Astrocyte of the spinal cord (primary cell): ENCODE results near the gene CENPC.
"Not testable (repeated sequence)": the region's sequence is repeated elsewhere in the genome, so short reads cannot be mapped to it uniquely, and the experiment has no call there.

Experiments used
- DNase-seq: peaks from one replicate; pipeline ENCODE4 v3.0.0; 2011; ENCODE audit warnings: low read depth, low spot score
- H3K4me3 ChIP-seq: 2 replicates; pipeline ENCODE4 v1.5.1; 2011; ENCODE audit warnings: low read depth, mild to moderate bottlenecking, low read length, moderate library complexity
- CTCF ChIP-seq: IDR thresholded peaks from 2 replicates; pipeline ENCODE4 v1.5.1; 2012; ENCODE audit warnings: low read depth, mild to moderate bottlenecking, low read length, inconsistent platforms
- in situ Hi-C: cut with HindIII; loops from 2 replicates; pipeline ENCODE4 v1.10.0; 2017; ENCODE audit warnings: low sequenced_read_pairs

Gene CENPC

GRCh38 chr4:67452100-67452845 is 93.0 kb downstream of the CENPC start:
- H3K4me3 ChIP-seq: no peak overlapping the region
- in situ Hi-C loops: no loop called here
- DNase-seq: no peak
- no peak for TF ChIP-seq CTCF

GRCh38 chr4:67451464-67451863 is 93.8 kb downstream of the CENPC start:
- no peak overlapping the region for H3K4me3 ChIP-seq
- in situ Hi-C loops: no loop called here
- TF ChIP-seq CTCF: no peak
- DNase-seq: no peak

GRCh38 chr4:67448621-67449020 is 96.7 kb downstream of the CENPC start:
- TF ChIP-seq CTCF: no peak
- no peak for DNase-seq
- no peak overlapping the region for H3K4me3 ChIP-seq
- in situ Hi-C loops: no loop called here

GRCh38 chr4:67447873-67448272 is 97.4 kb downstream of the CENPC start:
- no peak overlapping the region for H3K4me3 ChIP-seq
- no peak for DNase-seq
- TF ChIP-seq CTCF: no peak
- in situ Hi-C loops: no loop called here

GRCh38 chr4:67446811-67447210 is 98.5 kb downstream of the CENPC start:
- in situ Hi-C loops: no loop called here
- DNase-seq: no peak
- H3K4me3 ChIP-seq: no peak overlapping the region
- TF ChIP-seq CTCF: no peak

- H3K4me3 ChIP-seq, DNase-seq, in situ Hi-C loops: not testable (repeated sequence)
Observed at GRCh38 chr4:67445881-67446280, 99.4 kb downstream of the CENPC start.

GRCh38 chr4:67438975-67439374 is 106.3 kb downstream of the CENPC start:
- TF ChIP-seq CTCF: no peak
- H3K4me3 ChIP-seq: no peak overlapping the region
- no peak for DNase-seq
- in situ Hi-C loops: no loop called here
